GM21723 (cell line): ENCODE measurements around the gene LAMP5.

Source experiments
- ATAC-seq: cut with Tn5 transposase; IDR thresholded peaks from one replicate; pipeline ENCODE4 v1.9.1; 2021; ENCODE audit warnings: mild to moderate bottlenecking, moderate library complexity; ENCODE audit not compliant: unreplicated experiment

LAMP5 gene

DNA sequence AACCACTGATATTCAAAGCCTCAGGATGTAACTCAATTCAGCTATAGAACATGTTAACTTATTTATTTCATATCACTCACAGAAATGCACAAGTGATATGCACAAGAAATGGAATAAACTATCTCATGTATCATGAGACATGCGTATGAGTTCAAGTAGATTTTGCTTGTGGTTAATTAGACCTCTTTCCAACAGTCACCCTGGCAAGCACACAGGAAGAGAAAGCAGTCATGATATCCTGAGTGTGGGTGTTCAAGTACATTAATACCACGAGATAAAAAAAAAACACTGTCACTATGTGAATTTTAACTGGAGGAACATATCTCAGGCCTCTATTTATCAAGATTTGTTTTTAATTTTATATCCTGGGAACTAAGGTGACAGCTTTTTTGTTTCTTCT, 64.2 kb downstream of the LAMP5 start:
- no peak for ATAC-seq
